ENCODE results near the gene ANKH. TPM values are rescaled to one million over a fixed set of nuclear protein-coding genes. Genes with fewer than 3 reads are reported as not detected.

Gene ANKH
- total and polyA plus RNA-seq, 2 of the 13 experiments (the other 11 are each of a cell fraction or from before 2014, with no cell fraction given) = 25.0 to 36.0 TPM

DNA sequence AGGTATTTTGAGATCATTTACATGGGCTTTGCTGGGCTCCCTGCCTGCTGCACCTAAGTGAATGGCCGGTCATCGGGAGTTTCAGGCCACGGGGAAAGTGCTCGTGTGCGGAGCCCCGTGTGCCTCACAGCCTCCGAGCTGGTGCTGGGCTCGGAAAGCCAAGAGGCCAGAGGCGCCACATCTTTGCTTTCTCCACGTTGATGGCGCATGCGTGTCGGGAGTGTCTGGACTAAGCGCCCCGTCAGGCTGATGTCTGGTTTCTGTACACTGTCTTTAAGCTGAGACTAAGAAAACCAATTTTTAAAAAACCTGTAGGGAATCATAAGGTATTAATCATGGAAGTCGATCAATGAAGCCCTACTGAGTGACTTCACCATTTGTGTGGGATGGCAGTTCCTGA lies 137.9 kb downstream of the ANKH start (continued):
- TF ChIP-seq, protein P1, sequence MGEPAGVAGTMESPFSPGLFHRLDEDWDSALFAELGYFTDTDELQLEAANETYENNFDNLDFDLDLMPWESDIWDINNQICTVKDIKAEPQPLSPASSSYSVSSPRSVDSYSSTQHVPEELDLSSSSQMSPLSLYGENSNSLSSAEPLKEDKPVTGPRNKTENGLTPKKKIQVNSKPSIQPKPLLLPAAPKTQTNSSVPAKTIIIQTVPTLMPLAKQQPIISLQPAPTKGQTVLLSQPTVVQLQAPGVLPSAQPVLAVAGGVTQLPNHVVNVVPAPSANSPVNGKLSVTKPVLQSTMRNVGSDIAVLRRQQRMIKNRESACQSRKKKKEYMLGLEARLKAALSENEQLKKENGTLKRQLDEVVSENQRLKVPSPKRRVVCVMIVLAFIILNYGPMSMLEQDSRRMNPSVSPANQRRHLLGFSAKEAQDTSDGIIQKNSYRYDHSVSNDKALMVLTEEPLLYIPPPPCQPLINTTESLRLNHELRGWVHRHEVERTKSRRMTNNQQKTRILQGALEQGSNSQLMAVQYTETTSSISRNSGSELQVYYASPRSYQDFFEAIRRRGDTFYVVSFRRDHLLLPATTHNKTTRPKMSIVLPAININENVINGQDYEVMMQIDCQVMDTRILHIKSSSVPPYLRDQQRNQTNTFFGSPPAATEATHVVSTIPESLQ (CRISPR knock-in tag; conservative IDR thresholded peaks at IDR 0.05) = no peak
- TF ChIP-seq ZNF672 (CRISPR knock-in tag; IDR thresholded peaks at IDR 0.05) = no peak
- TF ChIP-seq, protein P2, sequence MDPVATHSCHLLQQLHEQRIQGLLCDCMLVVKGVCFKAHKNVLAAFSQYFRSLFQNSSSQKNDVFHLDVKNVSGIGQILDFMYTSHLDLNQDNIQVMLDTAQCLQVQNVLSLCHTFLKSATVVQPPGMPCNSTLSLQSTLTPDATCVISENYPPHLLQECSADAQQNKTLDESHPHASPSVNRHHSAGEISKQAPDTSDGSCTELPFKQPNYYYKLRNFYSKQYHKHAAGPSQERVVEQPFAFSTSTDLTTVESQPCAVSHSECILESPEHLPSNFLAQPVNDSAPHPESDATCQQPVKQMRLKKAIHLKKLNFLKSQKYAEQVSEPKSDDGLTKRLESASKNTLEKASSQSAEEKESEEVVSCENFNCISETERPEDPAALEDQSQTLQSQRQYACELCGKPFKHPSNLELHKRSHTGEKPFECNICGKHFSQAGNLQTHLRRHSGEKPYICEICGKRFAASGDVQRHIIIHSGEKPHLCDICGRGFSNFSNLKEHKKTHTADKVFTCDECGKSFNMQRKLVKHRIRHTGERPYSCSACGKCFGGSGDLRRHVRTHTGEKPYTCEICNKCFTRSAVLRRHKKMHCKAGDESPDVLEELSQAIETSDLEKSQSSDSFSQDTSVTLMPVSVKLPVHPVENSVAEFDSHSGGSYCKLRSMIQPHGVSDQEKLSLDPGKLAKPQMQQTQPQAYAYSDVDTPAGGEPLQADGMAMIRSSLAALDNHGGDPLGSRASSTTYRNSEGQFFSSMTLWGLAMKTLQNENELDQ (CRISPR knock-in tag; IDR thresholded peaks at IDR 0.05; ENCODE audit: borderline replicate concordance) = no peak
- TF ChIP-seq, protein P3, sequence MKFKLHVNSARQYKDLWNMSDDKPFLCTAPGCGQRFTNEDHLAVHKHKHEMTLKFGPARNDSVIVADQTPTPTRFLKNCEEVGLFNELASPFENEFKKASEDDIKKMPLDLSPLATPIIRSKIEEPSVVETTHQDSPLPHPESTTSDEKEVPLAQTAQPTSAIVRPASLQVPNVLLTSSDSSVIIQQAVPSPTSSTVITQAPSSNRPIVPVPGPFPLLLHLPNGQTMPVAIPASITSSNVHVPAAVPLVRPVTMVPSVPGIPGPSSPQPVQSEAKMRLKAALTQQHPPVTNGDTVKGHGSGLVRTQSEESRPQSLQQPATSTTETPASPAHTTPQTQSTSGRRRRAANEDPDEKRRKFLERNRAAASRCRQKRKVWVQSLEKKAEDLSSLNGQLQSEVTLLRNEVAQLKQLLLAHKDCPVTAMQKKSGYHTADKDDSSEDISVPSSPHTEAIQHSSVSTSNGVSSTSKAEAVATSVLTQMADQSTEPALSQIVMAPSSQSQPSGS (CRISPR knock-in tag; IDR thresholded peaks at IDR 0.05) = no peak

DNA sequence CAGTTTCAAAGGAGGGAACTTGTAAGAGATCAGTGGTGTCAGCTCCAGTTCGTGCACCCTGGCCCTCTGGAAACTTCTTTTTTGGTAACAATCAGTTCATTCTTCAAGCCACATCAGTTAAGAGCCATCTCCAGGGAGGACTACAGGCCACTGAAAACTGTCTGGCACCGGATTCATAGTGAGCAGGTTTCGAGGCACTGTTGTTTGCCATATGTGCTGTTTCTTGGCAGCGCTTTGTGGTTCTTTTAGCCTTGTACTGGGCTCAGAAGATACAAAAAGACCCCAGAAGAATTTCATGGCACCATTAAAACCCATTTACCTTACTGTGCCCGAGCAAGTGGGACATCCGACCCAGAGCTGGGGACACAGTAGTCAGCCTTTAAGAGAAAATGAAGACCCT lies 138.6 kb downstream of the ANKH start:
- TF ChIP-seq, protein P4, sequence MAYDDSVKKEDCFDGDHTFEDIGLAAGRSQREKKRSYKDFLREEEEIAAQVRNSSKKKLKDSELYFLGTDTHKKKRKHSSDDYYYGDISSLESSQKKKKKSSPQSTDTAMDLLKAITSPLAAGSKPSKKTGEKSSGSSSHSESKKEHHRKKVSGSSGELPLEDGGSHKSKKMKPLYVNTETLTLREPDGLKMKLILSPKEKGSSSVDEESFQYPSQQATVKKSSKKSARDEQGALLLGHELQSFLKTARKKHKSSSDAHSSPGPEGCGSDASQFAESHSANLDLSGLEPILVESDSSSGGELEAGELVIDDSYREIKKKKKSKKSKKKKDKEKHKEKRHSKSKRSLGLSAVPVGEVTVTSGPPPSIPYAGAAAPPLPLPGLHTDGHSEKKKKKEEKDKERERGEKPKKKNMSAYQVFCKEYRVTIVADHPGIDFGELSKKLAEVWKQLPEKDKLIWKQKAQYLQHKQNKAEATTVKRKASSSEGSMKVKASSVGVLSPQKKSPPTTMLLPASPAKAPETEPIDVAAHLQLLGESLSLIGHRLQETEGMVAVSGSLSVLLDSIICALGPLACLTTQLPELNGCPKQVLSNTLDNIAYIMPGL (CRISPR knock-in tag; IDR thresholded peaks at IDR 0.05; ENCODE audit: borderline replicate concordance in 1 of 2, low read depth in 1 of 2) = no peak
- TF ChIP-seq FOXJ3 (CRISPR knock-in tag; IDR thresholded peaks at IDR 0.05; ENCODE audit: borderline replicate concordance) (no peak), RBM39 (IDR thresholded peaks at IDR 0.05; ENCODE audit: low read depth, low read length, poor library complexity, severe bottlenecking) (no peak)
- ChIA-PET CTCF (ENCODE audit: low intra/inter-chr PET ratio, low total read pairs) (no interaction called here), POLR2A (no interaction called here)
- Histone ChIP-seq H3K27ac (ENCODE audit: extremely low read length, insufficient read depth, low read length) (no peak overlapping the region), H2AFZ (ENCODE audit: low read length) (no peak overlapping the region), H4K20me1 (ENCODE audit: insufficient read depth, low read length) (no peaks in the 10 kb centered on the region), H3K36me3 (replicated peaks in 1 of 2; ENCODE audit: control insufficient read depth in 1 of 2, insufficient read depth in 2 of 2, low read length in 2 of 2) (peaks cover 0 to 20% of the 10 kb centered on the region in 2 experiments; a peak in 2 of 5 replicates), H3K4me1 (ENCODE audit: insufficient read depth, low read length) (peaks cover 20% of the 10 kb centered on the region), H3K4me2 (ENCODE audit: low read depth, low read length) (no peak overlapping the region), H3K9me3 (ENCODE audit: low read length) (no peaks in the 10 kb centered on the region), H3K9ac (ENCODE audit: insufficient read depth, low read depth, low read length) (no peak overlapping the region), H3K4me3 (replicated peaks in 1 of 3; ENCODE audit: insufficient read depth in 1 of 3, low read depth in 2 of 3, low read length in 3 of 3) (no peak overlapping the region), H3K79me2 (ENCODE audit: insufficient read depth, low read length) (no peaks in the 10 kb centered on the region), H3K27me3 (ENCODE audit: control insufficient read depth in 1 of 2, insufficient read depth in 2 of 2, low read length in 2 of 2) (no peaks in the 10 kb centered on the region)
- ATAC-seq (no peak), DNase-seq (ENCODE audit: low spot score) (no peak), FAIRE-seq (no peak)
- WGBS (ENCODE audit: low lambda C conversion rate) = 100% methylated on average over 6 of the region's 6 CpGs
- intact Hi-C loops (cut with micrococcal nuclease; ENCODE audit: unreplicated experiment) (no loop called here), in situ Hi-C loops (cut with HindIII; ENCODE audit: extremely low pct_ligation_motif_present, low pct_unique_long_range_greater_than_20kb) (no loop called here)
- BruUV-seq (replicated peaks) = no TSS peak
